Spleen (tissue), 11 donors: ENCODE data around the gene MBD3L3. TPM values are rescaled to one million over a fixed set of nuclear protein-coding genes. Genes with fewer than 3 reads are reported as not detected.
"Not testable (repeated sequence)": the region's sequence is repeated elsewhere in the genome, so short reads cannot be mapped to it uniquely, and the experiment has no call there.

Experiments
- DNase-seq: peaks from one replicate; pipeline ENCODE4 v3.0.0-alpha.2; 2020
- H3K27ac ChIP-seq, 8 donors: fragments of 200-600 bp; sonication (generic) in 7 of 8; 1 replicate in 4 of 8; 2 replicates in 4 of 8; pipeline versions ENCODE4 v1.5.0 to v1.8.0; 2016 to 2021; ENCODE audit warnings: inconsistent platforms in 4 of 8, mild to moderate bottlenecking in 4 of 8, moderate library complexity in 1 of 8
- H3K27me3 ChIP-seq, 7 donors: fragments of 200-600 bp; sonication (generic) in 6 of 7; replicated peaks in 1 of 7; 1 replicate in 4 of 7; 2 replicates in 3 of 7; pipeline versions ENCODE4 v1.5.0 to v1.8.0; 2016 to 2021; ENCODE audit warnings: inconsistent platforms in 3 of 7, mild to moderate bottlenecking in 1 of 7
- H3K36me3 ChIP-seq, 6 donors: fragments of 200-600 bp; sonication (generic) in 5 of 6; 1 replicate in 4 of 6; 2 replicates in 2 of 6; pipeline versions ENCODE4 v1.5.0 to v1.8.0; 2016 to 2021; ENCODE audit warnings: inconsistent platforms in 2 of 6
- H3K4me1 ChIP-seq, 6 donors: fragments of 200-600 bp; sonication (generic) in 5 of 6; 1 replicate in 3 of 6; 2 replicates in 3 of 6; pipeline versions ENCODE4 v1.5.0 to v1.8.0; 2016 to 2021; ENCODE audit warnings: inconsistent platforms in 3 of 6
- H3K4me3 ChIP-seq, 8 donors: fragments of 200-600 bp; sonication (generic) in 7 of 8; 1 replicate in 4 of 8; 2 replicates in 4 of 8; pipeline versions ENCODE4 v1.5.0 to v1.8.0; 2016 to 2021; ENCODE audit warnings: inconsistent platforms in 4 of 8, mild to moderate bottlenecking in 4 of 8, moderate library complexity in 2 of 8
- H3K9me3 ChIP-seq, 8 donors: fragments of 200-600 bp; sonication (generic) in 7 of 8; 1 replicate in 4 of 8; 2 replicates in 4 of 8; pipeline versions ENCODE4 v1.5.0 to v1.8.0; 2016 to 2021; ENCODE audit warnings: inconsistent platforms in 4 of 8
- WGBS, 5 donors: extraction: QIAGEN DNeasy Blood & Tissue Kit in 3 of 5; methylation state at CpG; one replicate each; pipeline versions ENCODE4 v1.1.5 to v1.1.7; 2013 to 2018; 5-methylcytosine and 5-hydroxymethylcytosine counted together
- intact Hi-C: fragments of 100-400 bp; cut with DNase I; formaldehyde crosslinking; loops from one replicate; pipeline ENCODE4 v1.15.0; 2023; ENCODE audit warnings: low total_unique reads
- polyA plus RNA-seq, 3 donors: library from polyadenylated mRNA; stranded (reverse); fragments of 200-250 nt; gene quantifications; one replicate each; pipeline ENCODE4 v1.2.1, GENCODE V29; 2013
- total RNA-seq, 7 donors: library from RNA; depleted of rRNA in 3 of 7; stranded (reverse); fragments of >200 nt in 3 of 7; fragmentation: NEBNext Ultra II Directional in 4 of 7; extraction: Animal tissue kit (Norgen Biotek cat#: 25700) in 4 of 7; gene quantifications; one replicate each; pipeline versions ENCODE4 v1.1.0 to v1.2.1, GENCODE V29; 2016 to 2021
- donor health status: healthy with polysubstance abuse.
- donor health status: DM: no; HTN: no; CAD: no; lungs with moderate emphysema.
- donor health status: DM: no; HTN: no; CAD: no.
- donor health status: Bipolar disorder and iron deficiency.
- donor health status: healthy.
- donor health status: DM: no; HTN: no; CAD: no.
- donor health status: DM: yes; HTN: yes; CAD: no.

The MBD3L3 gene
- total and polyA plus RNA-seq, 10 donors = not detected

DNA sequence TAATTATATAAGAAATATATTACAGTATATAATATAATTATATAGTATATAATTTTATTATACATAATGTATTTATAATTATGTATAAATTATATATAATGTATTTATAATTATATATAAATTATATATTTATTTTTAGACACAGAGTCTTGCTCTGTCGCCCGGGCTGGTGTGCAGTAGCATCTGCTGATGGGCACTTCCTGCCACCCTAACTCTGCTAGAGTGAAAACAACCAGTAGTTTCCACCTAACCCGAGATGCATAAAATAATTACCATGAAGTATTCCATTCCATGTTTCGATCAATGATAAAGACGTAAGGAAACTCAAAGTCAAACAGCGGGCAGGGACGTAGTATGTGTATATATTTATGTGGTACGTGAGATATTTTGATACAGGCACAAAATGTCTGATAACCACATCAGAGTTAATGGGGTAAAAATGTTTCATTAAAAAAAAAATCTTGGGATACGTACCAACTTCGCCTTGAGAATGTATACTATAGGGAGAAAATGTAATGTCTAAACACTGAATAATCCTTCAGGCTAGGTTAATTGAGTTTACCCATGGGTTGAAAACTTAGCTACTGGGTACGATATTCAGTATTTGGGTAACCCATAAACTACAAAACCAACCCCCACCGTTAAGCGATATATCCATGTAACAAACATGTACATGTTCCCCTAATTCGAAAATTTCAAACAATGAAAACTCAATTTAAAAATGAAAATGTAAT, 3.7 kb downstream of the MBD3L3 start:
- H3K27me3 ChIP-seq, H3K4me3 ChIP-seq, DNase-seq, H3K4me1 ChIP-seq, H3K27ac ChIP-seq, H3K36me3 ChIP-seq, H3K9me3 ChIP-seq, intact Hi-C loops: not testable (repeated sequence)
- WGBS, 5 donors = 91 to 99% (median 95%) methylated on average over 8 to 14 of the region's 14 CpGs

- H3K4me1 ChIP-seq, intact Hi-C loops, H3K4me3 ChIP-seq, DNase-seq, H3K27ac ChIP-seq, H3K27me3 ChIP-seq, H3K36me3 ChIP-seq, H3K9me3 ChIP-seq: not testable (repeated sequence)
- 74 to 88% (median 86%) methylated on average over 7 of the region's 7 CpGs for WGBS, 5 donors
These were observed 5.6 kb downstream of the MBD3L3 start for GRCh38 chr19:7052896-7053295.

- H3K27ac ChIP-seq, H3K4me3 ChIP-seq, H3K36me3 ChIP-seq, H3K4me1 ChIP-seq, H3K27me3 ChIP-seq, H3K9me3 ChIP-seq, intact Hi-C loops: not testable (repeated sequence)
- DNase-seq = peak; percentile 18
- 87 to 100% (median 96%) methylated on average over 2 to 3 of the region's 5 CpGs for WGBS, 5 donors
These were observed 7.1 kb downstream of the MBD3L3 start for GRCh38 chr19:7051421-7051820.

- no CpG with 5 or more reads among the region's 7 CpGs for WGBS, 5 donors
These were observed 9.5 kb downstream of the MBD3L3 start, which contains the start of gene MBD3L2 for GRCh38 chr19:7049021-7049420. Gene MBD3L2, plus strand, starts transcription at chr19:7049321. Its CDS starts 53 bp downstream, at chr19:7049374.

GRCh38 chr19:7041563-7041962, 16.9 kb downstream of the MBD3L3 start:
- WGBS, 5 donors = no CpG with 5 or more reads among the region's 2 CpGs
- H3K27me3 ChIP-seq, H3K36me3 ChIP-seq, H3K27ac ChIP-seq, H3K9me3 ChIP-seq, DNase-seq, intact Hi-C loops, H3K4me3 ChIP-seq, H3K4me1 ChIP-seq: not testable (repeated sequence)

More at GRCh38 chr19:7049021-7049420, 9.5 kb downstream of the MBD3L3 start, which contains the start of gene MBD3L2:
- DNase-seq, H3K4me3 ChIP-seq, H3K27me3 ChIP-seq, H3K4me1 ChIP-seq, H3K27ac ChIP-seq, intact Hi-C loops, H3K9me3 ChIP-seq, H3K36me3 ChIP-seq: not testable (repeated sequence)

- H3K27ac ChIP-seq, H3K4me3 ChIP-seq, intact Hi-C loops, H3K4me1 ChIP-seq, DNase-seq, H3K36me3 ChIP-seq, H3K9me3 ChIP-seq, H3K27me3 ChIP-seq: not testable (repeated sequence)
- 55% methylated on average over 2 of the region's 9 CpGs; no CpG with 5 or more reads in 4 of the 5 donors for WGBS, 5 donors
These were observed 18.4 kb downstream of the MBD3L3 start, which contains the start of gene MBD3L4 for GRCh38 chr19:7040079-7040478. Gene MBD3L4, minus strand, starts transcription at chr19:7040179. Its CDS starts 35 bp downstream, at chr19:7040144.

DNA sequence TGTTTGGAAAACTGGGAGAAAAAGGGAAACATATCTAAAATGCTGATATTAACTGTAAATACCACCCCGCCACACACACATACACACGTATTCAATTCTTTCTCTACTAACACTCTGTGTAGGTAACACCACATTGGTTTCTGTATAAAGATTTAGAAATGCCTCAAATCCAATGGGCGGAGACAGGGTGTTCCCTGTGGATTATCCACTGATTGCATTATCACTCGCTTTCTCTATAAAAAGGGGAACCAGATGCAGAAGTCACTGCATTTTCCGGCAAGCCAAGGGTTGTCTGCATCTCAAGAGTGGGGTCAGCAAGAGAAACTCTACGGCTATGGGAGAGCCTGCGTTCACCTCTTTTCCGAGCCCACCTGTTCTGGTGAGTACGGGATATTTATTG, 28.2 kb downstream of the MBD3L3 start, which contains the start of gene MBD3L5:
MBD3L5 (plus strand) TSS at position 301 of the 400 bp plus-strand sequence; CDS start at position 335, 34 bp downstream.
- H3K27ac ChIP-seq, H3K27me3 ChIP-seq, DNase-seq, H3K9me3 ChIP-seq, H3K36me3 ChIP-seq, H3K4me3 ChIP-seq, H3K4me1 ChIP-seq, intact Hi-C loops: not testable (repeated sequence)
- WGBS, 5 donors = 67% methylated on average over 1 of the region's 9 CpGs; no CpG with 5 or more reads in 4 of the 5 donors

DNA sequence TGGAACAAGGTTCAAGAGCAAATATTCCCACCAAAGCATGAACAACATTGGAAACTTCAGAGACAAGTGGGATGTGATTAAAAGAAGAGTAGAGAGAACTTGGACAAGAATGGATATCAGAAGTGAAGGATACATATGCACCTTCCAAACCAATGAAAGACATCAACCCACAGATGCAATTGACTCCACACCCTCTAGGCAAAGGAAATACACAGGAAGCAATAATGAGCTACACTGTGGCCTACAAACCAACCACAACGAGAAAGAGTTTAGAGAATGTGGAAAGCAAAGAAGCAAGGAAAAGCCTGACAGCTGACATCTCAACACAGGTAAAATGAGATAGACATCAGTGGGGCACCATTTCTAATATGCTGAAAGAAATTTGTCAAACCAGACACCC, 29.7 kb downstream of the MBD3L3 start:
- DNase-seq, H3K9me3 ChIP-seq, H3K4me1 ChIP-seq, H3K27ac ChIP-seq, H3K27me3 ChIP-seq, H3K4me3 ChIP-seq, H3K36me3 ChIP-seq, intact Hi-C loops: not testable (repeated sequence)
- no CpG with 5 or more reads among the region's 1 CpG for WGBS, 5 donors

GRCh38 chr19:7021331-7021730, 37.1 kb downstream of the MBD3L3 start, which contains the start of gene MBD3L2B:
Gene MBD3L2B, minus strand, starts transcription at chr19:7021431. Its CDS starts 34 bp downstream, at chr19:7021397.
- H3K4me1 ChIP-seq, H3K4me3 ChIP-seq, H3K27ac ChIP-seq, H3K27me3 ChIP-seq, H3K9me3 ChIP-seq, H3K36me3 ChIP-seq, intact Hi-C loops, DNase-seq: not testable (repeated sequence)
- no CpG with 5 or more reads among the region's 6 CpGs for WGBS, 5 donors
